GM12891 (cell line): ENCODE results near the gene SUZ12. TPM values are rescaled to one million over a fixed set of nuclear protein-coding genes. Genes with fewer than 3 reads are reported as not detected.
"Not testable (repeated sequence)": the region's sequence is repeated elsewhere in the genome, so short reads cannot be mapped to it uniquely, and the experiment has no call there.

Experiments
- DNase-seq: peaks from one replicate; pipeline ENCODE4 v3.0.0; 2011; ENCODE audit warnings: low spot score; ENCODE audit not compliant: insufficient read length
- FAIRE-seq: peaks from 2 replicates; lab custom pipeline; 2011; peaks lifted over from hg19 to GRCh38; lab: Jason Lieb, UNC
- PAX5 ChIP-seq: IDR thresholded peaks from 2 replicates; pipeline ENCODE4 v1.6.1; 2011; ENCODE audit warnings: low read length, moderate library complexity, mild to moderate bottlenecking; ENCODE audit not compliant: insufficient read depth, severe bottlenecking
- POLR2A ChIP-seq: IDR thresholded peaks from 2 replicates; pipeline ENCODE4 v1.6.1; 2011; ENCODE audit warnings: low read depth, low read length, control low read depth
- POLR2AphosphoS5 ChIP-seq: IDR thresholded peaks from 2 replicates; pipeline ENCODE4 v1.6.1; 2011; ENCODE audit warnings: low read depth, low read length, control low read depth
- POU2F2 ChIP-seq: IDR thresholded peaks from 2 replicates; pipeline ENCODE4 v1.6.1; 2011; ENCODE audit warnings: low read depth, mild to moderate bottlenecking, control low read depth, low read length, moderate library complexity
- SPI1 ChIP-seq: IDR thresholded peaks from 2 replicates; pipeline ENCODE4 v1.6.1; 2011; ENCODE audit warnings: low read depth, low read length, control low read depth
- TAF1 ChIP-seq: IDR thresholded peaks from 2 replicates; pipeline ENCODE4 v1.6.1; 2011; ENCODE audit warnings: low read depth, low read length, control low read depth
- polyA plus RNA-seq: library from polyadenylated mRNA; unstranded; fragments of >200 nt; gene quantifications from one replicate; pipeline ENCODE4 v1.2.1, GENCODE V29; 2012; ENCODE audit warnings: low read depth, missing spikeins, inconsistent platforms; ENCODE audit not compliant: missing spikeins

The SUZ12 gene
- polyA plus RNA-seq, result 18.2 TPM

GRCh38 chr17:31936615-31937609 lies at the start of gene SUZ12:
Gene SUZ12 (plus strand): TSS chr17:31937007. CDS start chr17:31937247, 240 bp downstream.
- peak; percentile 100 for FAIRE-seq
- peak; percentile 60; the same call in 1 of the 2 replicates for TF ChIP-seq POLR2AphosphoS5
- peak; percentile 70; the same call in 1 of the 2 replicates for TF ChIP-seq POLR2A
- TF ChIP-seq TAF1, result 0 out of 2 replicates have a peak, but pooled peaks have one; percentile 46
- not testable (repeated sequence) for DNase-seq

GRCh38 chr17:31888124-31888523 lies 48.7 kb upstream of the SUZ12 start:
- FAIRE-seq (no peak), DNase-seq (no peak)

DNA sequence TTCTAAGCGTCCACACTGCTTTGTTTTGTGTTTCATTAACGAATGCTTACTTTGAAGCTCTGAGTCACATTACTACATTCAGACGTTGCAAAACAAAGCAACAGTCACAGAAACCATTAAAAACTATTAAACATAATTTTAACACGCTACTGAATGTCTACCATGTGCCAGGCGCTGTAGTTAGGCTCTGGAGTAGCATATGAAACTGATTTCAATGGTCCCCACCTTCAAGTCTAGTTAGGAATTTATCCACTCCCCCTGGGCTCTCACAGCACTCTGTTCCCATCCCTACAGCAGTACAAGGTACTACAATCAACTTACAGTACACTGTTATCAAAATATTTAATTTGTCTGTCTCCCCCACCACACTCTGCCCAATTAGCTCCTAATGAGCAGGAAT lies 35.9 kb upstream of the SUZ12 start:
- no peak for FAIRE-seq
- TF ChIP-seq POLR2AphosphoS5 (no peak), POLR2A (no peak), TAF1 (no peak), POU2F2 (no peak), PAX5 (no peak), SPI1 (no peak)
- no peak for DNase-seq

More at GRCh38 chr17:31888124-31888523, 48.7 kb upstream of the SUZ12 start:
- TF ChIP-seq PAX5 (no peak), POLR2AphosphoS5 (no peak), POLR2A (no peak), SPI1 (peak; percentile 35), TAF1 (no peak), POU2F2 (no peak)

DNA sequence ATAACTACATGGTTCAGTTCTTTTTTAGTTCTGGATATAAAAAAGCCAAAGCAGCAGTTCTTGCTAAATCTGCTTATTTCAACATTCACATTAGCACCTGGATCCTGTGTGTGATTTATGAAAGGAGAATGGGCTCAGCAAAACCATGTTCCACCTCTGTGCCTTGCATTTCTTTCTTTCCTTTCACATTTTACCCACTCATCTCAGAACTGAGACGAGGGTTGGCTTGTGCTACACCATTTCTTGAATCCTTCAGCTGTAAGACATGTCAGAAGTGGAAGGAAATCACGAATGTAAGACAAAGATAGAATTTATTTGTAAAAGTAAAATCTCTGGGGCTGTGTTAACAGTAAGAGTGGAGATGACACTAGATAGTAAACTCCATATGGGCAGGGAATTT lies 34.1 kb upstream of the SUZ12 start:
- TF ChIP-seq POU2F2 (no peak), PAX5 (peak; percentile 49), POLR2A (no peak)
- peak; percentile 84 for FAIRE-seq
- no peak for DNase-seq

- FAIRE-seq, result no peak
- DNase-seq, result no peak
- TF ChIP-seq POLR2A, result no peak
- no peak for TF ChIP-seq TAF1
- no peak for TF ChIP-seq PAX5
- TF ChIP-seq SPI1, result no peak
- no peak for TF ChIP-seq POU2F2
- no peak for TF ChIP-seq POLR2AphosphoS5
These were observed 33.4 kb upstream of the SUZ12 start for GRCh38 chr17:31903401-31903800.

DNA sequence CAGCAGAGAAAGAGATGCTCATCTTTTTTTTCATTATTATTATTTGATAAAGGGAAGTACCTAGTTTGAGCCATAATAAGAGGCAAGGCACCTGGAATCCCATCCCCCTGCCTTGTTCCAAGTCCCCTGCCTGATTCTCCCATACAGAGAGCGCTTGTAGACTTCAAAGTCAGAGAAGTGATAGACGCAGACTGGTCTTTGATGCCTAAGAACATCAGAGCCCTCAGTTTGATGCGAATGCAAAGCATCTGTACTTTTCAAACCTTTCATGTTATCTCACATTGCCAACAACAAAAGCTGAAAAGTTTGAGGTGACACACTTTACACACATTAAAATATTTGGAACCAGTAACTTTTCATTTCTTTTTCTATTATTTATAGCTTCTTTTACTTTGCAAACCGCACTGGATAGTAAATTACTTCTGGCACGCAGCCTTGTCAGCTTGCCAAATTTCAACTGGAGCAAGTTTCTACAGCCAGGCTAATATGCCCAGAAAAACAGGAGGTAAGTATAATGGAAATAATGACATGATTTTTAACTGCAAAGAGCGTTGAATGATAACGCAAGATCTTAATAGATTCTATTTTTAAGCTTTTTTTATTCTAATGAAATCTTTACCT lies 29.4 kb upstream of the SUZ12 start:
- DNase-seq, result no peak
- no peak for FAIRE-seq
- no peak for TF ChIP-seq SPI1
- TF ChIP-seq TAF1, result no peak
- TF ChIP-seq PAX5, result no peak

DNA sequence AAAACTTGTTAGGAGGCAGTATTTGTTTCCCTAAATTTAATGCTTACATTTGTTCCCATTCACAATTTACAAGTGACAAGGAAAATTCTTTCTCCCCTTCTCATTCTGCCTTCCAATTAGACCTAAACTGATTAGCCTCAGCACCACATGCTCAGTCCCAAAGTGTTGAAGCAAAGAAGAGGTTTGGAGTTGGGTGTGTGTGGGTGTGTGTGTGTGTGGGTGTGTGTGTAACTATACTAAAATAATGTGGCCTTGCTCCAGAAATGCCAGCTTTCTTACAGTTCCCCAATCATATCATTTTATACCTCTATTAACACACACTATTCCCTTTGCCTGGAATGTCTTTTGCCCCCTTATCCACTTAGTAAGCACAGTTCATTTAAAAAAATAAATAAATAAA lies 28.4 kb upstream of the SUZ12 start:
- no peak for FAIRE-seq
- DNase-seq, result no peak
- TF ChIP-seq POLR2AphosphoS5 (no peak), TAF1 (no peak), POU2F2 (no peak), PAX5 (no peak)

DNA sequence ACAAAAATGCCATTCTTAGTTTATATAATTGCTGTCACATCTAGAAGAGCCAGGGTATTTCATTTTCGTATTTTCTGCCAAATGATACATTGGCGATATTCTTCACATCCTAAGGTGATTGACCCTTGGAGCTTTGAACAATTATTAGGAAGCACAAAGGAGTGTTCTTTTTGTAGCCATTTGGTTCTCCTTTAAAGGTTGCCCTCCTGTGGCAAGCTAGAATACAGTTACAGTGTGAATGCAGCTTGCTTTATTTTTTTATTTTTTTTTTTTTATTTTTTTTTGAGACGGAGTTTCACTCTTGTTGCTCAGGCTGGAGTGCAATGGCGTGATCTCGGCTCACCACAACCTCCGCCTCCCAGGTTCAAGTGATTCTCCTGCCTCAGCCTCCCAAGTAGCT lies 24.1 kb upstream of the SUZ12 start:
- not testable (repeated sequence) for FAIRE-seq, DNase-seq

- TF ChIP-seq POU2F2 (no peak), POLR2A (no peak), TAF1 (no peak), POLR2AphosphoS5 (no peak)
- no peak for DNase-seq
- FAIRE-seq, result no peak
These were observed 21.2 kb upstream of the SUZ12 start for GRCh38 chr17:31915456-31916100.

DNA sequence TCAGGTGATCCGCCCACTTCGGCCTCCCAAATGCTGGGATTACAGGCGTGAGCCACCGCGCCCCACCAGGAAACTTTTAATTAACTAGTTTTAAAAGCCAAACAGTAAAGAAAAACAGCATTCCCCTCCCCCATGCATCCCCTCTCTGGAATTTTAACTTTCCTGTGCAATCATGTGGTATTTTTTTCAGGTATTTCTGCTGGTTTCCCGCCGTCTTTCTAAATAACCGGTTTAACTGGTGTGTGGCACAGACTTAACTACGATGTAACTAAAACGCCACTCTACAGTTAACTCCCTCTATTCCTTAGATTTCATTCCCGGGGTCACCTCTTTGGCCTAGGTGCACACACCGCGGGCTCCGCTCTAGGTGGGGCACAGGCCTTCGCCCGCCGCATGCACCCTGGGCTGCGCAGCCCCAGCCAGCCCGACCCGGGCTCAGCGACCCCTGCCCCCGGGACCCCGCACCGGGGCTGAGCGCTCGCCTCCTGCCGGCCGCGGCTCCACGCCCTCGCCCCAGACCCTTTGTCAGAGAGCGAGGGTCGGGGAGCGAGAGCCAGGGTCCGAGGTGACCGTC lies 20.2 kb upstream of the SUZ12 start:
- no peak for DNase-seq
- FAIRE-seq, result no peak
- no peak for TF ChIP-seq POLR2AphosphoS5
- TF ChIP-seq TAF1, result no peak
- TF ChIP-seq POU2F2, result no peak
